ENCODE measurements around the gene STEAP4.

The STEAP4 gene

DNA sequence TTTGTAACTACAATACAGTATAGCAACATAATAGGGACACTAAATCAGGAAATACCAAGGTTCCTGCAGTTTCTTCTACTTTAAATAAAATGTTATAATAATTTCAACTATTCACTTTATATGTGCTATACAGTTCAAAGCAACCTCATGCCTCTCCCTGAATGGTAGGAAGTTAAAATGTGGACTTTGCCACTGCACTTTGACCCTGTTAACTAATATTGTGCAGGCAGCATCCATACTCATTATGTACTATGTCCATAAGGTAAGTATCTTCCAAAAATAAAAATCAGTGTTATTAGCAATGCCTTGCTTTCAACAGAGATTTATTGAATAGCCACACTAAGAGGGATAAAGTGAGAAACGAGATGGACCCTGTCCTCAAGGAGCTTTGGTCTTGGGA, 4.8 kb downstream of the STEAP4 start:
- H3K4me3 ChIP-seq (ENCODE audit: low read depth, low read length) = no peak overlapping the region
- DNase-seq (ENCODE audit: low read depth, low spot score) = no peak
- POLR2A ChIA-PET = no interaction called here
- CTCF ChIA-PET = no interaction called here
- TF ChIP-seq, protein P1, sequence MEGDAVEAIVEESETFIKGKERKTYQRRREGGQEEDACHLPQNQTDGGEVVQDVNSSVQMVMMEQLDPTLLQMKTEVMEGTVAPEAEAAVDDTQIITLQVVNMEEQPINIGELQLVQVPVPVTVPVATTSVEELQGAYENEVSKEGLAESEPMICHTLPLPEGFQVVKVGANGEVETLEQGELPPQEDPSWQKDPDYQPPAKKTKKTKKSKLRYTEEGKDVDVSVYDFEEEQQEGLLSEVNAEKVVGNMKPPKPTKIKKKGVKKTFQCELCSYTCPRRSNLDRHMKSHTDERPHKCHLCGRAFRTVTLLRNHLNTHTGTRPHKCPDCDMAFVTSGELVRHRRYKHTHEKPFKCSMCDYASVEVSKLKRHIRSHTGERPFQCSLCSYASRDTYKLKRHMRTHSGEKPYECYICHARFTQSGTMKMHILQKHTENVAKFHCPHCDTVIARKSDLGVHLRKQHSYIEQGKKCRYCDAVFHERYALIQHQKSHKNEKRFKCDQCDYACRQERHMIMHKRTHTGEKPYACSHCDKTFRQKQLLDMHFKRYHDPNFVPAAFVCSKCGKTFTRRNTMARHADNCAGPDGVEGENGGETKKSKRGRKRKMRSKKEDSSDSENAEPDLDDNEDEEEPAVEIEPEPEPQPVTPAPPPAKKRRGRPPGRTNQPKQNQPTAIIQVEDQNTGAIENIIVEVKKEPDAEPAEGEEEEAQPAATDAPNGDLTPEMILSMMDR (IDR thresholded peaks at IDR 0.05; ENCODE audit: insufficient read depth, low read length, missing control alignments) = no peak

DNA sequence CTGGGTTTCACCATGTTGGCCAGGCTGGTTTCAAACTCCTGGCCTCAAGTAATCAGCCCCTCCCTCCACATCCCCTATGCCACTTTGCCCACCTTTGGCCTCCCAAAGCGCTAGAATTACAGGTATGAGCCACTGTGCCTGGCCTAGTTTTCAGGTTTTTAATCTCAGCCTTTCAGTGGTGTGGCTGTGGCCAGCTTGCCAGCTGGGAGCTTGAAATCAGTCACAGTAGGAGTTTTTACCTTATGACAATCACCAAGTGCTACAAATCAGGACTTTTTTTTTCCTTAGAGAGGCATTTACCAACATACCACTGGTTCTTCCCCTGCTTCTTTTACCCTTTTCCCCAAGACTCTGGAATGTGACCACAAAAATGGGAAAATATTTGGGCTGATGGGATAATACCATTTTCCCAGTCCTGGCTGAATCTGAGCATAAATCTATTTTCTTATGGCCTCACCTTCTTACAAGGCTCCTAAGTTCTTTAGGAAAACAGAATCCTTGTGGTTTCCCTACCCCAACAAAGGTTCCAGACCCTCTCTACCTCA, 6.2 kb downstream of the STEAP4 start:
- ChIA-PET CTCF (no interaction called here), POLR2A (no interaction called here)
- TF ChIP-seq, protein P1 (IDR thresholded peaks at IDR 0.05; ENCODE audit: insufficient read depth, low read length, missing control alignments) = no peak

DNA sequence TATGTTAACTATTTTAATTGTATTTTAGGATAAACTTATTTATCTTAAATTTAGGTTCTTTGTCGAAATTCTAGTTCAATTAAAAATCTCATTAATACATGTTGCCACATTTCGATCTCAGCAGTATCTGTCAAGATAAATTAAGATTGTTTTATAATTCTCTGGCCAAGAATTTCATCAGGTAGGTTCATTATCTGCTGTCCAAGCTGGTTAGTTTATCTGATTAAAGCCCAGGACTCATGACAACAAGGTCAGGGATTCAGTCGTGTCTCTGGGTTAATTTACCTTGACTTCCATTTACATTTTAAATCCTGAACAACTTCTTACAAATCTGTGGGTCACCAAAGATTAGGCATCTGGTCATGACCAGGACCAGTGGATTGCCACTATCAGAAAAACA, 7.6 kb downstream of the STEAP4 start:
- CTCF ChIA-PET = no interaction called here
- H3K4me3 ChIP-seq (ENCODE audit: low read depth, low read length) = no peak overlapping the region
- no peak for DNase-seq (ENCODE audit: low read depth, low spot score)
- TF ChIP-seq, protein P1 (IDR thresholded peaks at IDR 0.05; ENCODE audit: insufficient read depth, low read length, missing control alignments) = no peak
- POLR2A ChIA-PET = no interaction called here

More for the DNA sequence above, 6.2 kb downstream of the STEAP4 start:
- H3K4me3 ChIP-seq (ENCODE audit: low read depth, low read length) = no peak overlapping the region
- DNase-seq (ENCODE audit: low read depth, low spot score) = no peak

DNA sequence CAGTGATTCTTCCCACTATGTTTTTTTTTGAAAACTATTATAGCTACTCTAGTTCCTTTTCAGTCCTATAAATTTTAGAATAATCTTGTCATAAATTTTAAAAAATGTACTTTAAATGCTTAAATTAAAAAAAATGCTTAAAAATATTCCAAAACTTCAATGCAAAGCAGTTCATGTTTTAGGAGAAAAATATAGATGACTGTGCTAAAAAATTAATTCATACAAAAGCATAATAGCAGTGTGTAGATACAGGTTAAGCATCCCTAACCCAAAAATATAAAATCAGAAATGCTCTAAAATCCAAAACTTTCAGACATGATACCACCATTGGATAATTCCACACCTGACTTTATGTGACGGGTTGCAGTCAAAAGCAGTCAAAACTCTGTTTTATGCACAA, 12.8 kb downstream of the STEAP4 start:
- TF ChIP-seq, protein P1 (IDR thresholded peaks at IDR 0.05; ENCODE audit: insufficient read depth, low read length, missing control alignments) = no peak
- no peak overlapping the region for H3K4me3 ChIP-seq (ENCODE audit: low read depth, low read length)
- POLR2A ChIA-PET = no interaction called here
- no peak for DNase-seq (ENCODE audit: low read depth, low spot score)
- CTCF ChIA-PET = no interaction called here

DNA sequence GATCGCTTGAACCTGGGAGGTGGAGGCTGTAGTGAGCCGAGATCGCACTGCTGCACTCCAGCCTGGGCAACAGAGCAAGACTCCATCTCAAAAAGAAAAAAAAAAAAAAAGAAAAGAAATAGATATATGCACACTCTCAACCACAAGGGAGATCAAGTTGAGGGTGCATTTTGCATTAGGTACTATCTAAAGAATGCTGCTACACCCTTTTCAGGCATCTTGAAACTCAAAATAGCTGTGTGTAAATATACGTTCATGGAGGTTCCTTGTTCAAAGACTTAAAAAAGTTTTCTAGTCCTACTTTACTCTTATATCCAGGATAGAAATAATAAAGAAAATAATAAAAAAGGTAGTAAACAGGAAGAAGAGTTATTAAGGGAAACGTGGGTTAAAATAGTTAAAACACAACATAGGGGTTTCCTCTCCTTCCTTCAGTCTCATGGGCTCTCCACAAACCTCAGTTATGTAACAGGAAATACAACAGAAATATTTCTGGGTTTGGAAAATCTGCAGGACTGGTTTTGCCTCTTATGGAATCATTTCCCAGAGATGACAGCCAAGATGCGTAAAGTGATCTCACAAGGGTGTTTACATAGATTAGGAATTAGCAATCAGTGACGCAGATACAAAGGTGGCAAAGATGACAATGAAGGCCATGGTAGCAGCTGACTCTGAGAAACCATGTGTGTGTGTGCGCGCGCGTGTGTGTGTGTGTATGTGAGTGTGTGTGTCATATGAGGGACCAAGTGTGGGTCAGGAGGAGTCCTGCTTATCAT, 15.1 kb downstream of the STEAP4 start:
- CTCF ChIA-PET = no interaction called here
- POLR2A ChIA-PET = no interaction called here
- DNase-seq (ENCODE audit: low read depth, low spot score) = no peak
- TF ChIP-seq, protein P1 (IDR thresholded peaks at IDR 0.05; ENCODE audit: insufficient read depth, low read length, missing control alignments) = no peak
- no peak overlapping the region for H3K4me3 ChIP-seq (ENCODE audit: low read depth, low read length)

DNA sequence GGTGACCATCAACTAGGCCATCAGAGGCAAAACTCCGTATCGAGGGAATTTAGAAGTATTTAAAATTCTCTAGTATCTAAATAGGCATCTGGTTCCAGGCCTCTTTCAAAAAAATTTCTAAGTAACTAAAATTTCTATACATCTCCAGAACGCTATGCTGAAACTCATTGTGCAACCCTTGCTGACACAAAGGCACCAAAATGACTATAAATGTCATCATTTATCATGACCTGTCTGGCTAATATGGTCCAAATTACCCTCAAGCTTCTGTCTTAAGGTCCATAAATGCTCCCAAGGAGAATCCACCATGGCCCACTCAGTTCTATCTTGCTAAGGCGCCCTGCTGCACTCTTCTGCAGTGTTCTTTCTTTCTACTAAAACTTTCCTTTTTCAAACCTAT, 16.2 kb downstream of the STEAP4 start:
- ChIA-PET CTCF (no interaction called here), POLR2A (no interaction called here)
- TF ChIP-seq, protein P1 (IDR thresholded peaks at IDR 0.05; ENCODE audit: insufficient read depth, low read length, missing control alignments) = no peak
- no peak overlapping the region for H3K4me3 ChIP-seq (ENCODE audit: low read depth, low read length)
- no peak for DNase-seq (ENCODE audit: low read depth, low spot score)

All from AG04449 (cell line).